ENCODE measurements around the gene COL13A1.
A peak's percentile ranks its signal among the peaks of the same experiment; 100 is the strongest.

COL13A1 gene

GRCh38 chr10:69901628-69902505 lies 100.2 kb downstream of the COL13A1 start:
- DNase-seq (ENCODE audit: insufficient read length, low spot score) (peak; percentile 49), FAIRE-seq (no peak)
- no peak for TF ChIP-seq POLR2A (IDR thresholded peaks at IDR 0.05; ENCODE audit: low read depth, low read length)
- TF ChIP-seq POLR2AphosphoS5 (IDR thresholded peaks at IDR 0.05; ENCODE audit: low read depth, low read length), result no peak
- no peak for TF ChIP-seq PAX5 (IDR thresholded peaks at IDR 0.05; ENCODE audit: insufficient read depth, low read length, severe bottlenecking)
- TF ChIP-seq TAF1 (IDR thresholded peaks at IDR 0.05; ENCODE audit: low read depth, low read length), result no peak
- no peak for TF ChIP-seq SPI1 (IDR thresholded peaks at IDR 0.05; ENCODE audit: low read depth, low read length)
- no peak for TF ChIP-seq POU2F2 (IDR thresholded peaks at IDR 0.05; ENCODE audit: low read depth, low read length)

DNA sequence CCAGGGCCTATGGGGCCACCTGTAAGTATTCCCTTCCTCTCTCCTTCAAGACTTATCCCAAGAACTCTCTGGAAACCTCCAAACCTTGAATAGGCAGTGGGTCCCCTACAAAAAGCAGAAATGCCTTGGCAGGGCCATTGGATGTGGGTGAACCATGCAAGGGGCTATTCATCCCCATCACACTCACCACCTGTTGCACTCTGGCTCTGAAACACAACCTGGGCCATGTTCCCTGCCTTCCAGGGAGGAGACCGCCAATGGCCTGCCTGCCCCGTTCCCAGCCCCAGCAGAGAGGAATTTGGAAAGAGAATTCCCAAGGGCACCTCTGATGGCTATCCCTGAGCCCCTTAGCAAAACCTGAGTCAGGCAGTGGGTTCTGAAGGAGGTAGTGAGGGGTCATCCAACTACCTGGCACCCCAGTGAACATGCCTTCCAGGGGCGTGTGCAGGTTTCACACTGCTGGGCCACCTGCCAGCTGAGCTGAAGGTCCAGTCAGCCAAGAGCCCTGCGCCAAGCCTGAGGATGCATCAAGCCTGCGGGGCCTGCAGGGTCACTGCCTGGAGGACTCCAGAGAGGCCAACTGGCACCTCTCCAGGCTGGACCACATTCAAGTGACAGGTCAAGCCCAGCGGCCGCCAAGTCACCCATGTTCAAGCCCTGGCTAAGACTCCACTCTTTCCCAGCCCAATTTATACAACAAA lies 101.3 kb downstream of the COL13A1 start:
- FAIRE-seq, result no peak

GRCh38 chr10:69904533-69904932 lies 102.8 kb downstream of the COL13A1 start:
- TF ChIP-seq POLR2AphosphoS5 (IDR thresholded peaks at IDR 0.05; ENCODE audit: low read depth, low read length) (no peak), PAX5 (IDR thresholded peaks at IDR 0.05; ENCODE audit: insufficient read depth, low read length, severe bottlenecking) (no peak), SPI1 (IDR thresholded peaks at IDR 0.05; ENCODE audit: low read depth, low read length) (peak; percentile 30; the same call in 1 of the 2 replicates)
- no peak for FAIRE-seq
- DNase-seq (ENCODE audit: insufficient read length, low spot score), result no peak

More for the DNA sequence above, 101.3 kb downstream of the COL13A1 start:
- DNase-seq (ENCODE audit: insufficient read length, low spot score), result no peak
- TF ChIP-seq POLR2A (IDR thresholded peaks at IDR 0.05; ENCODE audit: low read depth, low read length) (no peak), TAF1 (IDR thresholded peaks at IDR 0.05; ENCODE audit: low read depth, low read length) (no peak), POLR2AphosphoS5 (IDR thresholded peaks at IDR 0.05; ENCODE audit: low read depth, low read length) (no peak), POU2F2 (IDR thresholded peaks at IDR 0.05; ENCODE audit: low read depth, low read length) (no peak), PAX5 (IDR thresholded peaks at IDR 0.05; ENCODE audit: insufficient read depth, low read length, severe bottlenecking) (no peak), SPI1 (IDR thresholded peaks at IDR 0.05; ENCODE audit: low read depth, low read length) (no peak)

GRCh38 chr10:69906425-69906824 lies 104.7 kb downstream of the COL13A1 start:
- FAIRE-seq (peak; percentile 5), DNase-seq (ENCODE audit: insufficient read length, low spot score) (no peak)
- no peak for TF ChIP-seq POLR2AphosphoS5 (IDR thresholded peaks at IDR 0.05; ENCODE audit: low read depth, low read length)
- no peak for TF ChIP-seq SPI1 (IDR thresholded peaks at IDR 0.05; ENCODE audit: low read depth, low read length)
- TF ChIP-seq POU2F2 (IDR thresholded peaks at IDR 0.05; ENCODE audit: low read depth, low read length), result no peak
- no peak for TF ChIP-seq TAF1 (IDR thresholded peaks at IDR 0.05; ENCODE audit: low read depth, low read length)
- TF ChIP-seq PAX5 (IDR thresholded peaks at IDR 0.05; ENCODE audit: insufficient read depth, low read length, severe bottlenecking), result no peak
- TF ChIP-seq POLR2A (IDR thresholded peaks at IDR 0.05; ENCODE audit: low read depth, low read length), result no peak

DNA sequence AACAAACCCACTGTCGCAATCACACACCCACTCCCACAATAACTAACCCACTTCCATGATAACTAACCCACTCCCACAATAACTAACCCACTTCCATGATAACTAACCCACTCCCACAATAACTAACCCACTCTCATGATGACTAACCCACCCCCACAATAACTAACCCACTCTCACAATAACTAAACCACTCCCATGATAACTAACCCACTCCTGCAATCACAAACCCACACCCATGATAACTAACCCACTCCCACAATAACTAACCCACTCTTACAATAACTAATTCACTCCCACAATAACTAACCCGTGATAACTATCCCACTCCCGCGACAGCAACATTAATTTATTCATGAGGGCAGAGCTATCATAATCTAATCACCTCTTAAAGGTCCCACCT lies 105.8 kb downstream of the COL13A1 start:
- FAIRE-seq, result no peak
- TF ChIP-seq SPI1 (IDR thresholded peaks at IDR 0.05; ENCODE audit: low read depth, low read length) (no peak), PAX5 (IDR thresholded peaks at IDR 0.05; ENCODE audit: insufficient read depth, low read length, severe bottlenecking) (no peak), POU2F2 (IDR thresholded peaks at IDR 0.05; ENCODE audit: low read depth, low read length) (no peak), POLR2AphosphoS5 (IDR thresholded peaks at IDR 0.05; ENCODE audit: low read depth, low read length) (no peak), POLR2A (IDR thresholded peaks at IDR 0.05; ENCODE audit: low read depth, low read length) (no peak), TAF1 (IDR thresholded peaks at IDR 0.05; ENCODE audit: low read depth, low read length) (no peak)
- no peak for DNase-seq (ENCODE audit: insufficient read length, low spot score)

DNA sequence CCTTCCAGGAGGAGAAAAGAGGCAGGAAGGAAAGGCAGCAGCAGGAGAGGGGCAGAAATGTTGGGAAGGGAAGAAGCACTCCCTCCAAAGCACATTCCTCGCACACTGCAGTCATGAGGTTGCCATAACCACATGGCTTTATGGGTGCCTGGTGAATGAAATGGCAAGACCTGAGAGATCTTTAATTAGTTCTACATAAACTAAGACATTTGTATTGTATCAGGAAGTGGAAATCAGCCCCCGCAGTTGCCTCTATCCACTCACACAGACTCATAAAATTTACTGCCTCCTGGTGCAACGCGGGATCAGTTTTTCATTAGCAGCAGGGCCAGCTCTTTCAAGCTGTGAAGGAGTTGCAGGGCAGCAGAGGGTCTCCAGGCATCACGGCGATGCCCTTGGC lies 106.4 kb downstream of the COL13A1 start:
- FAIRE-seq (no peak), DNase-seq (ENCODE audit: insufficient read length, low spot score) (no peak)
- TF ChIP-seq POU2F2 (IDR thresholded peaks at IDR 0.05; ENCODE audit: low read depth, low read length), result no peak
- no peak for TF ChIP-seq SPI1 (IDR thresholded peaks at IDR 0.05; ENCODE audit: low read depth, low read length)
- TF ChIP-seq PAX5 (IDR thresholded peaks at IDR 0.05; ENCODE audit: insufficient read depth, low read length, severe bottlenecking), result no peak
- no peak for TF ChIP-seq TAF1 (IDR thresholded peaks at IDR 0.05; ENCODE audit: low read depth, low read length)
- TF ChIP-seq POLR2AphosphoS5 (IDR thresholded peaks at IDR 0.05; ENCODE audit: low read depth, low read length), result no peak
- TF ChIP-seq POLR2A (IDR thresholded peaks at IDR 0.05; ENCODE audit: low read depth, low read length), result no peak

DNA sequence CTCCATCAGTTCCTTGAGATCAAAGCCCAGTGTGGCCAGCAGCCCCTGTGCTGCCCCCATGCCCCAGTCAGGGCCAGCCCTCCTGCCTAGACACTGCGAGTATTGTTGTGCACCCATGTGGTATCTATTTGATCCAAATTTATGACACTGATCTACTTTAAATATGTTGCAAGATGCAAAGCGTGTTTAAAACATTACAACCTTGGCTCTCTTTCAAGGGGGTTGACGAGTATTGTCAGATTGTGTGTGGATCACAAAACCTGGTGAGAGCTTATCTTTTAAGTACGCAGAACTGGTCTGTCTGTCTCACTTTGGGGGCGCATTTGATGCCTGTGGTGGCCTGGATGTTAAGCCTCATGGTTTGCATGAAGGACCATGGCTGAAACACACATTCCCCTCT lies 108.9 kb downstream of the COL13A1 start:
- FAIRE-seq, result no peak
- DNase-seq (ENCODE audit: insufficient read length, low spot score), result no peak
- TF ChIP-seq TAF1 (IDR thresholded peaks at IDR 0.05; ENCODE audit: low read depth, low read length), result no peak
- TF ChIP-seq POLR2AphosphoS5 (IDR thresholded peaks at IDR 0.05; ENCODE audit: low read depth, low read length), result no peak
- TF ChIP-seq PAX5 (IDR thresholded peaks at IDR 0.05; ENCODE audit: insufficient read depth, low read length, severe bottlenecking), result no peak
- no peak for TF ChIP-seq POLR2A (IDR thresholded peaks at IDR 0.05; ENCODE audit: low read depth, low read length)
- no peak for TF ChIP-seq POU2F2 (IDR thresholded peaks at IDR 0.05; ENCODE audit: low read depth, low read length)
- no peak for TF ChIP-seq SPI1 (IDR thresholded peaks at IDR 0.05; ENCODE audit: low read depth, low read length)

DNA sequence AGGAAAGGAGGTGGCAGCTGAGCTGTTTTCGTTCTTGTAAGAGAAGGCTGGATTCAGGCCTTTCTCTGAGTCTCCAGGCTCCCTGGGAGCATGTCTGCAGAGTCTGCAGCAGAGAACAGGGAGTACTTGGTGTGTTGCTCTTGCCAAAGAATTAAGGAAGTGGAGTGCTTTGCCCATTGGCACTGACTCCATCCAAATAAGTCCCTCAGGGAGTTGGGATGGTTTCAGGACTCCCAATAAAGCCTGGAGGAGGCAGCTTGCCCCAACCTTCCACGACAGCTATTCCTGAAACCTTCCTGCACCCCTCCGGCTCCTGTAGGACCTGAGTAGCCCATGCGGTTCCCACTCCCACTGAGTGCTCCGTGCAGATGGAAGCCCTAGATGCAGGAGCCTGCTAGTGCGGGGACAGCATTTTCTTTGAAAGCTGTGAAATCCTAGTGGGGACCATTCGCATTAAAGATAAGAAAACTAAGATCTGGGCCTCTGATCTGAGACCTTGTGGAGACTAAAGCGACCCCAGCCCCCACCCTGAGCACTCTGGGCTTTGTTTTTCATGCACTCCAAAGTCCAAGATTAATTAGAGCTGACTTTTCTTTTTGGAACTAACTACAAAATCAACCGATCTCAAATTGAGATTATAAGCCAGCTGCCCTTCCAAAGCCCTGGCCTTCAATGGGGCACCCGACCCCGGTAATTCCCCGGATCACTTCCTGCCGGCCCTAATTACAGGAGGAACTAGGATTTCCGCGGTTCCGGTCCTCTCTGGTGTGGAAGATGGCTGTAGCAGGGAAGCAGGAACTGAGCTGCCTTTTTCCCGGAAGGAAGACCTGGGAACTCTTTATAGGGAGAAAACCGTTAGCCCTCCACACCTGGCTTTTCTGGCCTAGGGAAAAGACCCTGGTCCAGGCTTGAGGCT lies 110.2 kb downstream of the COL13A1 start:
- no peak for TF ChIP-seq POLR2AphosphoS5 (IDR thresholded peaks at IDR 0.05; ENCODE audit: low read depth, low read length)
- TF ChIP-seq PAX5 (IDR thresholded peaks at IDR 0.05; ENCODE audit: insufficient read depth, low read length, severe bottlenecking), result no peak
- TF ChIP-seq POU2F2 (IDR thresholded peaks at IDR 0.05; ENCODE audit: low read depth, low read length), result no peak
- no peak for TF ChIP-seq SPI1 (IDR thresholded peaks at IDR 0.05; ENCODE audit: low read depth, low read length)
- no peak for TF ChIP-seq TAF1 (IDR thresholded peaks at IDR 0.05; ENCODE audit: low read depth, low read length)
- TF ChIP-seq POLR2A (IDR thresholded peaks at IDR 0.05; ENCODE audit: low read depth, low read length), result no peak
- DNase-seq (ENCODE audit: insufficient read length, low spot score) (no peak), FAIRE-seq (no peak)
